Muscle layer of colon (tissue), 2 donors: ENCODE results near the gene PCARE.
A peak's percentile ranks its signal among the peaks of the same experiment; 100 is the strongest.

Experiments
- H3K27ac ChIP-seq: one replicate; pipeline ENCODE4 v1.7.0; 2013; ENCODE audit warnings: low read depth, mild to moderate bottlenecking, low read length, moderate library complexity
- H3K27me3 ChIP-seq, 2 donors: one replicate each; pipeline ENCODE4 v1.7.0; 2013; ENCODE audit warnings: low read length in 2 of 2, mild to moderate bottlenecking in 2 of 2; ENCODE audit not compliant: insufficient read depth in 2 of 2, control insufficient read depth in 1 of 2
- H3K36me3 ChIP-seq: one replicate; pipeline ENCODE4 v1.7.0; 2013; ENCODE audit warnings: mild to moderate bottlenecking, low read length; ENCODE audit not compliant: insufficient read depth
- H3K4me1 ChIP-seq: one replicate; pipeline ENCODE4 v1.7.0; 2013; ENCODE audit warnings: mild to moderate bottlenecking, low read length; ENCODE audit not compliant: insufficient read depth
- H3K4me3 ChIP-seq, 2 donors: one replicate each; pipeline ENCODE4 v1.7.0; 2013; ENCODE audit warnings: low read length in 2 of 2, low read depth in 1 of 2, mild to moderate bottlenecking in 1 of 2, moderate library complexity in 1 of 2
- H3K9ac ChIP-seq: one replicate; pipeline ENCODE4 v1.7.0; 2013; ENCODE audit warnings: low read length
- H3K9me3 ChIP-seq: one replicate; pipeline ENCODE4 v1.7.0; 2013; ENCODE audit warnings: mild to moderate bottlenecking, low read length
- donor health status: abdominal sarcoma.
- donor health status: Adenocarcinoma of cecum.

The PCARE gene

DNA sequence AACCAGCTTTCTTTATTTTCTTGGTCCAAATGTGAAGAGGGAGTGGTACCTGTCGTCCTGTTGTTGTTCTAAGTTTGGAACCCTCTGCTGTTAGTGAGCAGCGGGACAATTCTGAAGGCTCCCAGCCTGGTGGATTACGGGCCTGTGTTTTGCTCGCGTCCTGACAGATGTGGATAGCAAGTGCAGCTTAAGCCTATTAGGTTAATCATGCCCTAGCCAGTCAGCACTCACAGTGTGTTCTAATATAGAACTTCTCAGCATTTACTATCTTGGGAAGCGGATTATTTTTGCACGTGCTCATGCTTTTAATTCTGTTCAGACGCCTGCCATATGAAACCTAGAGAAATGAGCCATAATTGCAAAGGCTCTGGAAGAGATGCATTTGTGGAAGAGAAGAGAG is at the start of gene PCARE:
Gene PCARE, minus strand, starts transcription at position 113 of the 400 bp plus-strand sequence. CDS start 262 bp downstream, outside the sequence.
- H3K9me3 ChIP-seq = no peaks in the 10 kb centered on the region
- no peak within 1 kb of the TSS for H3K9ac ChIP-seq
- no peak within 1 kb of the TSS for H3K27ac ChIP-seq
- no peaks in the 10 kb centered on the region for H3K27me3 ChIP-seq
- H3K36me3 ChIP-seq = no peaks in the 10 kb centered on the region
- H3K4me1 ChIP-seq = no peaks in the 10 kb centered on the region
- H3K4me3 ChIP-seq = no peak within 1 kb of the TSS

DNA sequence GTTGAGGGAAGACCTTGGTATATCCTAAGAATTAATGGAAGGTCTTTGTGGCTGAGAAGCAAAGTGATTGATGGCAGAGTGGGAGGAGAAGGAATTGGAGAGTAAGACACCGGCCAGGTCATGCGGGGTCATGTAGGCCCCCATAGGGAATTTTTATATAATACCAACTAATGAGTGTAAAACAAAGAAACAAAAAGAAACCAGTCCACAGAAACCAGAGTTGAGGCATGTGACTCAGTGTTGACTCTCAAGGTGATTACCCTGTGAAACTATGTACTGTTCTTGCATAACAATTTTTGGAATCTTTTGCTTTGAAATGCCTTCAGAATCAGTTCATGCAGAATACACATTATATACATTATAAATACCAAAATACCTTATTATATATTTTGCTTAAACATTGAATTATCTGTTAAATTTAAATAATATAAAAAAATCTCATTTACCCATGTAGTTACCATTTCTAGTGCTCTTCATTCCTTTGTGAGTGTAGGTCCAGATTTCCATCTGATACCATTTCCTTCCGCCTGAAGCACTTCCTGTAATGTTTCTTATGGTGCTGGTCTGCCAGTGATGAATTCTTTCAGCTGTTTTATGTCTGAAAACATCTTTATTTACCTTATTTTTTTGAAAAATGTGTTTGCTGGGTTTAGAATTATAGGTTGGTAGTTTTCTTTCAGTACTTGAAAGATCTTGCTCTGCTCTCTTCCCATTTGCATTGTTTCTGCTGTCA is 49.5 kb upstream of the PCARE start:
- Histone ChIP-seq H3K36me3 (peaks cover 6% of the 10 kb centered on the region), H3K9me3 (no peaks in the 10 kb centered on the region), H3K4me1 (peaks cover 7% of the 10 kb centered on the region), H3K27me3 (no peaks in the 10 kb centered on the region), H3K4me3 (no peak overlapping the region), H3K27ac (no peak overlapping the region), H3K9ac (no peak overlapping the region)

DNA sequence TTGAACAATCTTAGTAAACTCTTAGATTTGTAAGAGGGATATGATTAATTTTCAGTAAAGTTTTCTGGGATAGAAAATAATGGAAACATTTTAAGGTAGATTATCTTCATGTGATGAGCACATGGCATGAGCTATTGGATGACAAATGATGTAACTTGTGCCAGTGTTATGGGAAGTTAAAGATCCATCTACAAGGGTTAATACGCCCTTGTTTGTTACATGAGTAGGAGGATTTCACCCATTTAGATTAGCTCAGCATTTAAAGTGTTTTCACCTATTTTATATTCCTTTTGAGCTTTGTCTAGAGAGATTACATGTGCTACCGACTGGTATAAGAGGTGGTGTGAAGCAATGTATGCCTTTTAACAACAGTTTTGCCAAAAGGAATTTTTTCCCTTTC is 46.5 kb upstream of the PCARE start:
- H3K27ac ChIP-seq = no peak overlapping the region
- H3K9ac ChIP-seq = no peak overlapping the region
- no peaks in the 10 kb centered on the region for H3K9me3 ChIP-seq
- peaks cover 6% of the 10 kb centered on the region for H3K36me3 ChIP-seq
- no peaks in the 10 kb centered on the region for H3K27me3 ChIP-seq
- H3K4me1 ChIP-seq = peaks cover 19% of the 10 kb centered on the region
- H3K4me3 ChIP-seq = no peak overlapping the region

DNA sequence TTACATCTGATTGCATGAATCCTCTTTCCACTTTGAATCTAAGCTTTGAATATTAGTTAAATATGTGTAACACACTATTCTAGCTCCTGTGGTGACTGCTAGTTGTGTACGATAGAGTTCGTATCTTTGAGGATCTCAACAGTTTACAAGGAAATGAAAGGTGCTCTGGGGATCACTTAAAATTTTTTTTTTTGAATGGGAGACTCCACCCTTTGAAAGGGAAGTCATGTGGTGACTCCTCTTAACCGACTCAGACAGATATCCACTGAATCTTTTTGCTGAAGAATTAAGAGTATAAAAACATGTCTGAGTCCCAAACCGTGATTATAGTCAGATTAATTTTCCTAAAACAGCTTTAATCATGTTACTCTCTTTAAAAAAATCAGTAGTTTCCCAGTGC is 44.9 kb upstream of the PCARE start:
- H3K9me3 ChIP-seq = no peaks in the 10 kb centered on the region
- H3K36me3 ChIP-seq = no peaks in the 10 kb centered on the region
- no peak overlapping the region for H3K4me3 ChIP-seq
- no peaks in the 10 kb centered on the region for H3K27me3 ChIP-seq
- no peak overlapping the region for H3K9ac ChIP-seq
- peaks cover 24% of the 10 kb centered on the region for H3K4me1 ChIP-seq
- H3K27ac ChIP-seq = no peak overlapping the region

DNA sequence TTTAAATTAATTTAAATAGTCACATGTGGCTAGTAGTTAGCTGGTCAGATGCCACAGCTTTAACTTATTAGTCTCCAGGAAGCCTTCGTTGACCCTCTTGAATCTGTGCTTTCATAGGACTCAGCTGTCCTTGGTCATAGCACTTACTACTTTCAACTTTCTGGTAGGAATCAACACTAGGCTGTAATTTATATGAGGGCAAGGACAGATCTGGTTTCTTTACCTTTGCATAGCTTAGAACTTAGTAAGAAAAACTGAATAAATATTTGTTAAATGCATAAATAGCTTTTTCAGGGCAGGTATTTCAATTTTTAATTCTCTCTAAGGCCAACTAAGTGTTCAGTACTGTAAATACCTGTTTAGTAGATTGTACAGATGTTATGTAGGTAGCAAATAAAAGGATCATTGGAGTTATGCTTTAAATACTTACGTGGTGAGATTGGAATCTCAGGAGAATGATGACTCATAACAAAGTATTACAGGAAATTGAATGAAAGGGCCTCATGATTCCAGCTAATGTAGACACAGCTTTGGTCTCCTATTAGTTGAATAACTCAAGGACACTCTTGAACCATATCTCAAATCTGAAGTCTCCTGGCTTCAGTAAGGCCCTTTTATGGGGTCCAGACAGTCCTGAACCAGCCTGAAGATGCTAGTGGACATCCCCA is 43.4 kb upstream of the PCARE start:
- H3K9me3 ChIP-seq = no peaks in the 10 kb centered on the region
- no peak overlapping the region for H3K4me3 ChIP-seq
- peaks cover 24% of the 10 kb centered on the region for H3K4me1 ChIP-seq
- H3K27ac ChIP-seq = no peak overlapping the region
- H3K27me3 ChIP-seq = no peaks in the 10 kb centered on the region
- no peaks in the 10 kb centered on the region for H3K36me3 ChIP-seq
- H3K9ac ChIP-seq = no peak overlapping the region

DNA sequence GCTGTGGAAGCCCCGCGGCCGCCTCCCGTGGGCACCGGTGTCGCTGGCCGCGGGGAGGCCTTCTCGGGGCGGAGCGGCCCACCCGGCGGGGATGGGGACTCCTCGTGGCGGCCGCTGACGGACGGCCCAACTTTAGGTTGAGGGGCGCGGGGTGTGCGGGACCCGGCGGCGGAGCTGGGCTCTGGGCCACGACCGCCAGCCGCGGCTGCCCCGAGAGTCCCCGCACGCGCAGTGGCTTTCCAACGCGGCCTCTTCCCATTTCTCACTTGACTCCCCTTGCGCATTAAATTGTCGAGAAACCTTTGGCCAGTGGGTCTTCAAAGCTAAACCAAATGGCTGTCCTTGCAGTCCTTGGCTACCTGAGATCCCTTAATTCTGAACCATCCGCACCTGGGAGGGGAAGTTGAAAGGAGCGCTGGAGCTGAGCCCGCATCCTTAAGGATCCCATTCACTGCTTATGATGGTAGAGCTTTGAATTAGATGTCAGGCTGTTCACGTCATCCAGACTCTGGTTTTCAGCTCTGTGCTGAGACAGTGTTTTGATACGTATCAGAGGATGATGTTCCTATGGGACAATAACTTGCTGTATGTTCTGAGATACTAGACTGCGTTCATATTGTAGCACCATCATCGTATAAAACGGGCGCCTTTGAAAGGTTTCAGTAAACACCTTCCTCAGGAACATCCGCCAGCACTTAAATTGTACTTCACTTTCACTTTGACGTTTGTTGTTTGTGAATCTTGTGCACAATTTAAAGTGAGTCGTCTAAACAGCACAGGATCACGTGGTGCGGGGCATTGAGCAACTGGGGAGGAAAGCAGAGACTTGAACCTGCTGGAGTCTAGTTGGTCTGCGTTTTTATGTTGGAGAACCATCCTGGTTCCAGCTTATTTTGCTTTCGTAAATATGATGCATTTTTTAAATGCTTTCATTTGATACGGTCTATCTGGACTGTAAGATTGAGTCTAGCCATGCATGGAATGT is 41.8 kb upstream of the PCARE start:
- peaks cover 24% of the 10 kb centered on the region for H3K4me1 ChIP-seq
- H3K27ac ChIP-seq = peak overlapping the region; percentile 90
- peak overlapping the region; percentile 69 to 88 for H3K4me3 ChIP-seq
- no peaks in the 10 kb centered on the region for H3K27me3 ChIP-seq
- peak overlapping the region; percentile 80 for H3K9ac ChIP-seq
- no peaks in the 10 kb centered on the region for H3K9me3 ChIP-seq
- H3K36me3 ChIP-seq = no peaks in the 10 kb centered on the region

DNA sequence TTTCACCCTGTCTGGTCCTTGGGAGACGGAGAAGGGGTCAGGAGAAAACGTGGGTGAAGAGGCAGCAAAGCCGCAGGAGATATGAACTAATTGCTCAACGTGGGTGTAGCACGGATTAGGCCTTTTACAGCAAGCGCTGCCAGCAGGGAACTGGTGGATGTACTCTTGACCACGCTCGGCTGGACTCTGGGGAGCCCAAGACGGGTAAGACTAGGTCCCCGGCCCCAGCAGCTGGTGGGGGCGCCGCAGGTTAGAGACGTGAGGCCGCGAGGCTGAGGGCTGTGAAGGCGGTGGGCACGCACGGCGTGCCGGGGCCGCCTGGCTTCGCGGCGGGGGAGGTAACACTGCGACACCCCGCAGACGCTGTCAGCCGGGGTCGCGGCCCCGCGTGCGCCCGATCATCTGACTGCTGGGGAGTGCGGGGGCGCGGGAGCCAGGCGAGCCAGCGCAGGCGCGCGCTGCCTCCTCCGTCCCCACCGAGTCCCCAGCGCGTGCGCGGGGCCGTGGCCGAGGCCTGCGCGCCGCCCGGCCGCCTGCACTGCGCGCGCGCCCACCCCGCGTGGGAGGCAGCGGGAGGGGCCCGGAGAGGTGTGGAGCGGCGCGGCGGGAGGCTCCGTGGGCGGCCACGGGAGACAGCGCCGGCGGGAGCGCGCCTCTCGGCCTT is 40.8 kb upstream of the PCARE start, which contains the start of gene CLIP4:
Gene CLIP4, plus strand, starts transcription at position 470 of the 664 bp plus-strand sequence. CDS start 5,974 bp downstream, outside the sequence.
- H3K27me3 ChIP-seq = no peaks in the 10 kb centered on the region
- H3K9ac ChIP-seq = peak within 1 kb of the TSS; percentile 80
- H3K9me3 ChIP-seq = no peaks in the 10 kb centered on the region
- peak within 1 kb of the TSS; percentile 90 for H3K27ac ChIP-seq
- H3K36me3 ChIP-seq = no peaks in the 10 kb centered on the region
- peak within 1 kb of the TSS; percentile 69 to 88 for H3K4me3 ChIP-seq
- peaks cover 24% of the 10 kb centered on the region for H3K4me1 ChIP-seq

DNA sequence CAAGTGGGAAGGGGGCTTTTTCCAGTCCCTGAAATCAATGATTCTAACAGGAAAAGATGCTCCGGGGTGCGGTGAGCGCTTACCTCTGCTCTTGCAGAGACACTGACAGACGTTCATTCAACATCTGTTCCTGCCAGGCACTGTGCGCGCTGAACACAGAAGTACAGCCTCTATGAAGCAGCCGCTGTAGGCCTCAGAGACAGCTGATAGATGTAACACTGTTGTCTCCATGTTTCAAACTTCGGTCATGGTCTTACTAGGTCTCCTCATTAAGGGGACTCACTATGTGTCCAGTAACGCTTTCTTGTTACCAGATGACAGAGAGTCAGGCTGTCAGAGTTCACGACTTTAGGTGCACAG is 40.2 kb upstream of the PCARE start:
- Histone ChIP-seq H3K9ac (peak overlapping the region; percentile 39), H3K27ac (peak overlapping the region; percentile 77), H3K9me3 (no peaks in the 10 kb centered on the region), H3K27me3 (no peaks in the 10 kb centered on the region), H3K4me3 (peak overlapping the region in 1 of 2 donors; percentile 58), H3K36me3 (no peaks in the 10 kb centered on the region), H3K4me1 (peaks cover 24% of the 10 kb centered on the region)

DNA sequence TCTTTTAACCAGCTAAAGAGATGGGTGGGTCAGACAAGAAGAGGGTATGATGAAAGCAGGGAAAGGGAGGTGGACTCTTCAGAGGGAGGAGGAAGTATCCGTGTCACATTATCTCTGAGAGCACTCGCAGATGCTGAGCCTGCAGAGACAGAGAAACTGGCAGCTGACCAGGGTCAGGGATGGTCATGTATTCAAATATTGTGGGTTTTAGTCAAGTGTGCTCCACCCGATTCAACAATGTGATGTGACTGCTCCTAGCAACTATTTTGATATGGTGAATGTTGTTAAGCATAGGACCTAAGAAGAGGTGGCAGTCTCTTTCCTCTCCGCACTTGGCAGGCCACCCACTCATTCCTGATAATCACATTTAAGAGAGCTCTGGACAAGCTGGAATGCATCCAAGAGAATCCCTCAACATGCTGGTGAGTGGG is 39.6 kb upstream of the PCARE start:
- no peaks in the 10 kb centered on the region for H3K9me3 ChIP-seq
- H3K36me3 ChIP-seq = no peaks in the 10 kb centered on the region
- H3K9ac ChIP-seq = no peak overlapping the region
- H3K27ac ChIP-seq = no peak overlapping the region
- H3K27me3 ChIP-seq = no peaks in the 10 kb centered on the region
- H3K4me1 ChIP-seq = peaks cover 24% of the 10 kb centered on the region
- no peak overlapping the region for H3K4me3 ChIP-seq

DNA sequence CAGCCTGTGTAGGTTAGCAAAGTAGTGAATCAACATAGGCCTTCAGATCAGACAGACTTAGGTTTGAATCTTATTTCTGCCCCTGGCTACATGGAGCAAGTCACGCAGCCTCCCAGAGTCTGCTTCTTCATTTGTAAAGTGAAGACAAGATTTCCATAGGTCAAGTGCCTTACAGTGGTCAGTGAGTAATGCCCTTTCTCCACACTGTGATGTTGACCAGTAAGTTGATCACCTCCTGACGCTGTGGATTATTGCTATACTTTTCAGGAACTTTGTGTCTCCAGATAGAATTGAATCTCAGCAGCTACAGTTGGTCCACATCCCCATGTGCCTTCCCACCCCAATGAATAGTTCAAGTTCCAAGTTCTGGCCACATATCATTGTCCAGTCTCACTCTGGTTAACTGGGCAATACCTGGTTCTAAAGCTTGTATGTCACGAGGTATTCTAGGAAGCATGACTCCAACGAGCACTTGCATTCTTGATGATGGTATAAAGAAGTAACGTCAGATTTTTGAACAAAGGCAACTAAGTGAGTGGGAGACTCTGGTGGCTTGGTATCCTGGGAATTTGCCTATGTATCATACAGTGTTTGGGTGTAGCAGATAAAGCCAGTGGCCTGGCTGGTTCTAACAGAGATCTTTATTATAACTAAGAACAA is 38.8 kb upstream of the PCARE start:
- H3K4me1 ChIP-seq = peaks cover 22% of the 10 kb centered on the region
- no peak overlapping the region for H3K27ac ChIP-seq
- no peaks in the 10 kb centered on the region for H3K9me3 ChIP-seq
- no peak overlapping the region for H3K9ac ChIP-seq
- H3K36me3 ChIP-seq = no peaks in the 10 kb centered on the region
- no peaks in the 10 kb centered on the region for H3K27me3 ChIP-seq
- no peak overlapping the region for H3K4me3 ChIP-seq
